Measurements from ENCODE around the gene TREH.
"Not testable (repeated sequence)": the region's sequence is repeated elsewhere in the genome, so short reads cannot be mapped to it uniquely, and the experiment has no call there.

The TREH gene

DNA sequence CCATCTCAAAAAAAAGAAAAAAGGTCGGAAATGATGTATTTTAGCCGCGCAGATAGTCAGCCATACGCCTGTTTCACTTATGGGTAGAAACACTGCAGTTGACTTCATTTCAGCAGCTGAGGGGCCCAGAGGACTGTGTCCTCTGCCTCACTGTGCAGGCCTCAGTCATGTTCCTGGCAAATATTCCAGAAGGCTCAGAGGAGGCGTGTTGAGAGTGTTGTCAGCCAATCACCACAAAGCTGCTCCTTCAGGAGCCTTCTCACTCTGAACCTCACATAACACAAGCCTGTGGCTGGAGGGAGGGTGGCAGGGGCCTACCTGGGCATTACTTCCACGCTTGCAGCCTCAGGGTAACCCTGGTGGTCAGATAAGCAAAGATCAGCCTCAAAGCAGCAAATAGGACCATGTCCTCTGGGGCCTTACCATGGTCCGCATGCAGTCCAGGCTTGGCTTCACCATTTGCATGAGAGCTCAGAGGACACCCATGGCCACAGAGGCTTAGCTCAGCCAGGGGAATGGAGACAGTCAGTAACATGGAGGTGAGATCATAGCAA lies 17.3 kb upstream of the TREH start:
- no peak for DNase-seq (ENCODE audit: low spot score)

DNA sequence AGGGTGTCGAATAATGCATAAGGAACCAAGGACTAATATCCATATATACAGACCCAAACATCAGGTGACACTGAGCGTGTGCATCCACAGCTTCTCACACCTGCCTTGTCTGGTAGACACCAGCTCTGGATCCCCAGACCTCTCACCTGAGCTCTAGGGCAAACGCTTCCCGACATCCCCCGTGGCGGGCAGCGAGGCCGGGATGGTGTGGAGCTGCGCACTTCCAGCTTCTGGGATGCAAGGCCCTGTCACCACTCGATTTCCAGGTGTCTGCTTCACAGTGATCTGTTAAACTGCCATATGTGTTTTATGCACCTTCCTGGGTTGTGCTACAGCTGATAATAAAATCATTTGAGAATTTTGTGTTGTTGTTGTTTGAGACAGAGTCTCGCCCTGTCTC lies 15.3 kb upstream of the TREH start:
- no peak for DNase-seq (ENCODE audit: low spot score)

DNA sequence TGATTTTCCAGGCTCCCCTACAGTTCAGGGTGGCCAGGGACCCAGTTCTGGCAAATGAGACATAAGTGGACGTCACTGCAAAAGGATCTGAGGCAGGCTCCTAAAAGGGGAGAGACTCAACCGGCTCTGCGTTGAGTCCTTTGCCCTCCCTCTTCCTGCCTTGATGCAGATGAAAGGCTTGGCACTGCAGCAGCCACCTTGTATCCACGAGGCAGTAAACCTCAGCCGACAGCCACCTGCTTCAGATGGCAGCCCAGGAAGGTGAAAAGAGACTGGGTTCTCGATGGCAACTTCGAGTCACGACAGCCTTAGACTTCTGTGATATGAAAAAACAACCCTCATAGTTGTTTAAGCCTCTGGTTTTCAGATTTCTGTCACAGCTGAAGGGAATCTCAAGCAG lies 14.7 kb upstream of the TREH start:
- DNase-seq (ENCODE audit: low spot score), result no peak

DNA sequence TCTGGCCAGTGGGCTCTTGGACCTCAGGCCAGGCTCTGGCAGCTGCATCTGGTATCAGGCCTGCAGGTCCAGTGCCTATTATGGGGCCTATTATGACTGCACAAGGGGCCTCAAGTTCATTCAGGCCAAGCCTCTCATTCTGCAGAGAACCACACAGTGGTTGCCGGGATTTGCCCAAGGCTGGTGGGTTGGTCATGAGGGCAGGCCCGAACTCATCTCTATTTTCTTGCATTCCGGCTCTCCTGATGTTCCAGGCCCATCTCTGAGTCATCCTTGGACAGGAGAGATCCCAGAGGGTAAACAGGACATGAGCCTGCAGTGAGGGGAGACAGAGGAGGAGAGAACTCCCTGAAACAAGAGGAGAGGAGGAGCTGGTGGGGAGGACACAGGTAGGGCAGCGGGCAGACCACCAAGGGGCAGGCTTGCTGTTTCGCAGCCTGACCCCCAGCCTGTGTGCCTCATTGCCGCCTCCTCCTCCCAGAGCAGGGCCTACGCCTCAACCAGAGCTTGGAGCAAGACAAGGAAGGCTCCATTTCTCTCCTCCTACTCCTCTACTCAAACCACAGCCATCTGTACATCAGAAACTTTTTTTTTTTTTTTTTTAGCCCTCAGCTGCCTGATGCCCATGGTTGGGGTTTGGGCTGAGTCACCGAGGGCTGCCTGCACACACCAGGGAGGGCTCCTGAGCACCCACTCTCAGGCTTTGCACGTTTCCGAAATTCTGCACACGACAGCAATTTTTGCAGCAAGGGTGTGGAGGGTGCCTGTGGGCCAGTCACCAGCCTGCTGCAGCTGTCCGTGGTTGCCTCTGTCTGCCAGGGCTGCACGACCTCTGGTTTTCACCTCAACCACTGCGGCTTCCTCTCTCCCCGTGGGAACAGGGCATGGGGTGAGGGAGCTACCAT lies 12.7 kb upstream of the TREH start:
- DNase-seq (ENCODE audit: low spot score), result no peak

DNA sequence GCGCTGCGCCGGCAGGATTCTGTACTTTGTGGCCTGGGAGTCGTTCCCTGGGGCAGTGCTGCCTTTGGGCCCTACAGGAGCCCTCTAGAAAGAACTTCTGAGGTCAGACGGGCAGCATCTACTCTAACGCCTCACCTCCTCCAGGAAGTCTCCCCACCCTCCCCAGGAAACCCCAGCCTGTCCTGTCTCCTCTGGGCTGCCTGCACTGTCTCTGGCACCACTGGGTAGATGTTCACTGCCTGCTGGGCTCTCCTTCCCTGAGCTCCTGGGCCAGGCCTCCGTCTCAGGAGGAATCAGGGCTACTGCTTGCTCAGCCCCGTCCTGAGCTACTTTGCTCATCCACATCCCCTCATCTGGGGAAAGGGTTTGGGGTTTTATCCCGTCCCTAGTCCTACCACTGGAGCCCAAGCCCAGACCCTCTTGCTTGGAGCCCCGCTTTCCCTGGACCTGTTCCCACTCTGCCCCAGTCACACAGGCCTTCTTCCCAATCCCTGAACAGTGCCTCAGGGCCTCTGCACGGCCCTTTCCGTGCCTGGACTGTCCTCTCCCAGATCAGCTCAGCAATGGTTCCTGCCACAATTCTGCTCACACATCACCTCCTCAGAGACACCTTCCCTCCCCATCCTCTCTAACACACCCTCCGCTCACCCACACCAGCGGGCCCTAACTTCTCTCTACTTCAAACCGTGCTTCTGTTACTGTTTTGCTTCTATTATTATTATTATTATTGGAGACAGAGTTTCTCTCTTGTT lies 11.3 kb upstream of the TREH start:
- DNase-seq (ENCODE audit: low spot score), result no peak

DNA sequence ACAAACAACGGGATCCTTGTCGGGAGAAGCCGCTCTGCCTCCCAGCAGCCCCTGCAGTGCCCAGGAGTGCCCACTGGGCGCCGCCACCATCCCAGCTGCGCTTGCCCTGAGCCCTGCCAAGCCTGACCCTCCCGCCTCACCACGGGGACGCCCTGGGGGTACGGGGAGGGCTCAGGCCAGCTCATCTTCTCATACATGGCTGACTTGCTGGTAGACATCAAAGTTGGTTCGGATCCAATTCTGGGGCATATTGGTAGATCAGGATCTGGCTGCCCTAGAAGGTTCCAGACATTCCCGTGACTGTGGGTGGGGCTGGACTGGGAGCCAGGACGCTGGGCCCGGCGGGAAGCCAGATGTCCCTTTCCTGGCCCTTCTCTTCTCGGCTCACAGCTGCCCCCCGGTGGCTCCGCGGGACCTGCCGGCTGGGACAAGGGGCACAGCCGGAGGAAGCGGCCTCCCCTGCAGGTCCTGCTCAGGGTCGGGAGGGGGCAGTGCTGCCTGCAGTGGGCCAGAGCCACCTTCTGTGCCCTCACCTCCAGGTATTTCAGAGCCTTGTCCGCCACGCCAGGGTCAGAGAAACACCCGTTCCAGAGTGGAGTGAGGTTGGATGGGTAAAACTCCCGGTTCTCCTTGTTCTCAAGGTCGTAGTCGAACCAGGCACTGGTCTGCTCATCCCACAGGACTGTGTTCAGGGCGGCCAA lies 10.6 kb upstream of the TREH start:
- peak; percentile 92 for DNase-seq (ENCODE audit: low spot score)

DNA sequence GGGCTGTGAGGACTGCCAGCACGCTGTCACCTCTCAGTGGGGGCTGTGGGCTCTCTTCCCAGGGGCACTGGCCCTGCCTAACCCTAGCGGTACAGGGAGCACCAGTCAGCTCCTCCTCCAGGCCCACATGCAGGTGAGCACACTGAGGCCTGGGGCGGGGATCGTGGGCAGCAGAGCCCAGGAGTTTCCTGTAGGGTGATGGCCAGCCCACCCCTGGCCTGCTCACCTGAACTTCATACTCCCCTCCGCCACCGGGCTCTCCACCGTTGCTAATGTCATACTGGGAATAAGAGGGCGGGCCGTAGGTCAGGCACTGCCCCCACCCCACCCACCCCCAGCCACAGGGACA lies 10.0 kb upstream of the TREH start:
- no peak for DNase-seq (ENCODE audit: low spot score)

DNA sequence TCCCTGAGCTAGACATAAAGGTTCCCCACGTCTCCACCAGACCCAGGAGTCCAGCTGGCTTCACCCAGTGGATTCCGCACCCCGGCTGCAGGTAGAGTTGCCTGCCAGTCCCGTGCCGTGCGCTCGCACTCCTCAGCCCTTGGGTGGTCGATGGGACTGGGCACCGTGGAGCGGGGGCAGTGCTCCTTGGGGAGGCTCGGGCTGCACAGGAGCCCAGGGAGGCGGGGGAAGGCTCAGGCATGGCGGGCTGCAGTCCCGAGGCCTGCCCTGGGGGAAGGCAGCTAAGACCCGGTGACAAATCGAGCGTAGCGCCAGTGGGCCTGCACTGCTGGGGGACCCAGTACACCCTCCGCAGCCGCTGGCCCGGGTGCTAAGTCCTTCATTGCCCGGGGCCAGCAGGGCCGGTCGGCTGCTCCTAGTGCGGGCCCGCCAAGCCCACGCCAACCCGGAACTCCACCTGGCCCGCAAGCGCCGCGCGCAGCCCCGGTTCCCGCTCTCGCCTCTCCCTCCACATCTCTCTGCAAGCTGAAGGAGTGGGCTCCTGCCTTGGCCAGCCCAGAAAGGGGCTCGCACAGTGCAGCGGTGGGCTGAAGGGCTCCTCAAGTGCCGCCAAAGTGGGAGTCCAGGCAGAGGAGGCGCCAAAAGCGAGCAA lies 9.5 kb upstream of the TREH start:
- no peak for DNase-seq (ENCODE audit: low spot score)

DNA sequence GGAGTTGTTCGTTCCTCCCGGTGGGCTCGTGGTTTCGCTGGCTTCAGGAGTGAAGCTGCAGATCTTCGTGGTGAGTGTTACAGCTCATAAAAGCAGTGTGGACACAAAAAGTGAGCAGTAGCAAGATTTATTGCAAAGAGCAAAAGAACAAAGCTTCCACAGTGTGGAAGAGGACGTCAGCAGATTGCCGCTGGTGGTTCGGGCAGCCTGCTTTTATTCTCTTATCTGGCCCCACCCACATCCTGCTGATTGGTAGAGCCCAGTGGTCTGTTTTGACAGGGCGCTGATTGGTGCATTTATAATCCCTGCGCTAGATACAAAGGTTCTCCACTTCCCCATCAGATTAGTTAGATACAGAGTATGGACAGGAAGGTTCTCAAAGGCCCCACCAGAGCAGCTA lies 8.9 kb upstream of the TREH start:
- DNase-seq (ENCODE audit: low spot score), result not testable (repeated sequence)

DNA sequence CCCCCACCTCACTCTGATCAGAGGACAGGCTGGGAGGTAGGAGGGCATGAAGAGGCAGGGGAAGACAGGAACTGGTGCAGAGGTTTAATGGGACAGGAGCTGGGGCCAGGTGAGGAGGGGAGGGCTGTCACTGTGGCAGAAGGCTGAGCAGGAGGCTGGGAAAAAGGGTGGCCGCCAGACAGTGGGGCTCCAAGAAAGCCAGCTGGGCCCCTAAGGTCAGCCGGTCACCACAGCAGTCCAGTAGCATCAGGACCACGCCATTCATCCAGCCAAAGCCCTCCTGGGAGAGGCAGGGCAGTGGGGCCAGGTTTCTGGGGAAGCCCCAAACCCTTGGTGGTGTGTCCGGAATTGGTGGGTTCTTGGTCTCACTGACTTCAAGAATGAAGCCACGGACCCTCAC lies 8.5 kb upstream of the TREH start:
- DNase-seq (ENCODE audit: low spot score), result no peak

DNA sequence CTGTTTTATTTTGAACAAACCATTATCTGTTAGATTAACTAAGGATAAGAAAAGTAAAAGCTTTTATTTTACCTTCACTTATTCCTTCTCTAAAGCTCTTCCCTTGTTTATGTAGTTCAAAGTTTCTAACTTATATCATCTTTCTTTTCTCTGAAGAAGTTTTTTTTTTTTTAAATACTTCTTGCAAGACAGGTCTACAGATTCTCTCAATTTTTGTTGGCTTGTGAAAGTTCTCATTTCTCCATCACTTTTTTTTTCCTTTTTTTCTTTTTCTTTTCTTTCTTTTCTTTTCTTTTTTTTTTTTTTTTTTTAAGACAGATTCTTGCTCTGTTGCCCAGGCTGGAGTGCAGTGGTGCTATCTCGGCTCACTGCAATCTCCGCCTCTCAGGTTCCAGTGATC lies 4.7 kb upstream of the TREH start:
- DNase-seq (ENCODE audit: low spot score), result no peak

DNA sequence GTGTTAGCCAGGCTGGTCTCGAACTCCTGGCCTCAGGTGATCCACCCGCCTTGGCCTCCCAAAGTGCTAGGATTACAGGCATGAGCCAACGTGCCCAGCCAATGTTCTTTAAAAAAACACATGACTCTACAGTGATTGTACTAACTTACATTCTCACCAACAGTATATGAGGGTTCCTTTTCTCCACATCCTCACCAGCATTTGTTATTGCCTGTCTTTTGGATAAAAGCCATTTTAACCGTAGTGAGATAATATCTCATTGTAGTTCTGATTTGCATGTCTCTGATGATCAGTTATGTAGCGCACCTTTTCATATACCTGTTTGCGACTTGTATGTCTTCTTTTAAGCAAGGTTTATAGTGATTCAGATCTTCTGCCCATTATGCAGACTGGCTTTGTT lies 3.5 kb upstream of the TREH start:
- not testable (repeated sequence) for DNase-seq (ENCODE audit: low spot score)

DNA sequence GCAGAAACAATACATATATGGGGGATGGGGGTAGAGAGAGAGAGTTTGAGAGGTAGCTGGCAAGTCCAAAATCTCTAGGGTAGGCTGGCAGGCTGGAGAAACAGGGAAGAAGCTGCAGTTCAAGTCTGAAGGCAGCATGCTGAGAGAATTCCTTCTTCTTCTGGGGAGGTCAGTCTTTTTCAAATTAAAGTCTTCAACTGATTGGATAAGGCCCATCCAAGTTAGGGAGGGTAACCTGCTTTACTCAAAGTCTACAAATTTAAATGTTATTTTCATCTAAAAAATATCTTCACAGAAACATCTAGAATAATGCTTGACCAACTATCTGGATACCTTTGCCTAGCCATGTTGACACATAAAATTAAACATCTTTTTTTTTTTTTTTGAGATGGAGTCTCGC lies 2.9 kb upstream of the TREH start:
- no peak for DNase-seq (ENCODE audit: low spot score)

DNA sequence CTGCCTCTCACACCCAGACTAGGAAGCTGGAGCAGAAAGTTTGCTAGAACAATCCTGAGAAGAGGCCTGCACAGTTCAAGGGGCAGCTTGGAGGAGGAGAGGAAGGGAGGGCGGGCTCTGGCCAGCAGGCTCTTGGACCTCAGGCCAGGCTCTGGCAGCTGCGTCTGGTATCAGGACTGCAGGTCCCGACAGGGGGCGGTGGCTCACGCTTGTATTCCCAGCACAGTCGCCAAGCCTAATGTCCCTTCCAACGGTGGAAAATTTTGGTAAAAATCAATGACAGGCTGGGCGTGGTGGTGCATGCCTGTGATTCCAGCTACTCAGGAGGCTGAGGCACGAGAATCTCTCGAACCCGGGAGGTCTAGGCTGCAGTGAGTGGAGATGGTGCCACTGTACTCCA lies 542 bp downstream of the TREH start:
- DNase-seq (ENCODE audit: low spot score), result not testable (repeated sequence)

DNA sequence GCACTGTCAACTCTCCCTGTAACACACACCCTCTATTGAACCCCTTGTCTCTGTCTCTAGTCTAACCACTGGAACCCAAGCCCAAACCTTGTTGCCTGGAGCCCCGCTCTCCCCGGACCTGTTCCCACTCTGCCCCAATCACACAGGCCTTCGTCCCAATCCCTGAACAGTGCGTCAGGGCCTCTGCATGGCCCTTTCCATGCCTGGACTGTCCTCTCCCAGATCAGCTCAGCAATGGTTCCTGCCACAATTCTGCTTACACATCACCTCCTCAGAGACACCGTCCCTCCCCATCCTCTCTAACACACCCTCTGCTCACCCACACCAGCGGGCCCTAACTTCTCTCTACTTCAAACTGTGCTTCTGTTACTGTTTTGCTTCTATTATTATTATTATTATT lies 1.5 kb downstream of the TREH start:
- DNase-seq (ENCODE audit: low spot score), result no peak

DNA sequence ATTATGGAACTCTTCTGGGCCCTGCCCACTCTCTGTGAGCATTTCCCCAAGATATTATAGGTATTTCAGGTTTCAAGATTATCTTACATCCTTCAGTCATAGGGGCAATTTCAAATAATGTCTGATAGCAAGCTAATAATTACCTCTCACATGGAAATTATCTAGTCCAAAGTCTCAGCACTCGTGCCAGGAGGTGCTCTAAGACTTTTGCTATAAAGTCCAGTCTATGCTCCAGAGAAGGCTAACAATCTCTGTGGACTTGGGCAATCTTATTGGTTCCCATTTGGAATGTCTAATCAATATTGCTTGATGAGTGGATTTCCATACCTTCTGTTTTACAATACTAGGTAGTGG lies 5.4 kb downstream of the TREH start:
- no peak for DNase-seq (ENCODE audit: low spot score)

DNA sequence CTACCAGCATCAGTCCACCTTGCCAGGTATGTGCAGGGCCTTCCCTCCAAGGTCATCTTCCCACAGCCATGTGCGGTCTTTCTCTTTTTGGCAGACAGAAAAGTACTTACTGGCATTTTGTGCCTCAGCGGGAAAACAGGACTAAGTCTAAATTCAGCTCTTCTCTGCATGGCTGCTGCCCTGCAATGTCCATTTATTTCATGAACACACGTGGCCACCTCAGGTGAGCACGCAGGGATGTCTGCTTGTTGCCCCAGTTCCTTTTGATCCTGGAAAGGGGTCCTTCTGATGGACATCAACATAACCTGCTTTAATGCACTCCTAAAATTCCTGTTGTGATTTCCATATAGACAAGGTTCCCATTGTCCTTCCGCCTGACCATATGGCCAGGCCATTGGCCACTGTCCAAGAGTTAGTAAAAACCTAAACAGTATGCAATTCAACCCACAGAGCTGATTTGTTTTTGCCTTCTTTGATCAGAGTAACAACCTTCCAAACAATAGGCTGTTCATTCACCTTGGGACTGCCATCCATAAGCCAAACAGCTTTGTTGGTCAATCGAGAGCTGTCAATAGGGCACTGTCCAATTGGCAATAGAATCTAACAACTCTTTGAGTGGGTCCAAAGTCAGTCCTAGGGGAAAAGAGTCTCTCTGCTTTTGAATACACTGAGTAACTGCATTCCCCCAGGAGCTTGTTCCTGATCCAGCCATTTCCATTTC lies 5.9 kb downstream of the TREH start:
- no peak for DNase-seq (ENCODE audit: low spot score)

DNA sequence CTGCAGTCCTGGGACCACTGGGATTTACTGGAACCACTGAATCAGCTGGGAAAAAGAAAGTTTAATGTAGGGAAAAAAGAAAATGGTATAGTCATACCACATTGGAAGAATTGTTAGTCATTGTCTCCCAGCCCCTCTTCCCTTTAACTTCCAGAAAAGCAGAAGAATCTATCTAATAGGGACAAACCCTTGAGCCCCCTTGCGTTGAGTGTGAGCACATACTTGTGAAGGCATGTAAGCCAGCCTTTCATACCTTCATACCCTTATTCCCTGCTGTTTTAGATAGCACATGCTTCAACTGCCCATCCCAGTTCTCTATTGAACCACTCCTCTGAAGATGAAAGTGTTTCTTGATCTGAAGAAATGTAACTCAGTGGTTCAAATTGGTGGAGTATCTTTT lies 6.6 kb downstream of the TREH start:
- DNase-seq (ENCODE audit: low spot score), result no peak

DNA sequence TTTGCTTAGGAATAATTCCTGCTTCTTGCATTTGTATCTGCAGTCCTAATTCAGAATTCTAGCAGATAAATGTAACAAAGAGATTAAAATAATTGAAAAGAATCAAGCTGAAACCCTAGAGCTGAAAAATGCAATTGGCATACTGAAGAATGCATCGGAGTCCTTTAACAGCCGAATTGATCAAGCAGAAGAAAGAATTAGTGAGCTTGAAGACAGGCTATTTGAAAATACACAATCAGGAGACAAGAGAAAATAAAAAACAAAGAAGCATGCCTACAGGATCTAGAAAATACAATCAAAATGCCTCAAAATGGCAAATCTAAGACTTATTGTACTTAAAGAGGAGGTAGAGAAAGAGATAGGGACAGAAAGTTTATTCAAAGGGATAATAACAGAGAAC lies 8.2 kb downstream of the TREH start:
- no peak for DNase-seq (ENCODE audit: low spot score)

DNA sequence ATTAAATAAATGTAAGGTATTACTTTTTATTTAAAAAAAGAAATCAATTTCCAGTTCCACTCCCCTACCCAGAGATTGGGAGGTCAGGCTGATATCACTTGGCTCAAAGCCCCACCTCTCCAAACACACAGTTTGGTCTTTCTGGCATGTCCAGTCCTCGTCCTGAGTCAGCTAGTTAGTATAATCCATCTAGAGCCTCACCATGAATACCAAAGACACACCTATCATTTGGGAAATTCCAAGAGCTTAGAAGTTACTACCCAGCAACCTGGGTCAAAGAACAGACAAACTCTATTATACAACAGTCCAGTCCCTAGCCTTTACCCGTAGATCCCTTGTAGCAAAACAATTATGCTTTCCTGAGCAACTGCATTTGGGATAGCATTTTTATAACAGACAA lies 9.4 kb downstream of the TREH start:
- DNase-seq (ENCODE audit: low spot score), result no peak

DNA sequence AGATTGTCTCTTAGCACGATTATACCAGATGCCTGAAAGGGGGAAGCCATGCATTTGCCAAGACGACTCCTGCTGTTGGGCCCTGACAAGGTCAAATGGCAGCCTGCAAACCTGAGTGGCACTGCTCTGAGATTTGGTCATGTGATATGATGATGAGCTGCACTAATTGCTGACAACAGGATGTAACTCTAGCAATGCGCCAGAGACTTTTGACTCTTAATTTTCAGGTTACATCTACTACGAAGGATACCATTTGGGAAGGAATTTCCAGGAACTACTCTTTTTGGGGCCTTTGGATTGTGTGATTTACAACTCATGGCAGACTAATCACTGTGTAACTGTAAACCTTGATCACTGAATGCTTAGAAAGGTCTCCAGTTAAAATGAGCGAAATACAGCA lies 13.1 kb downstream of the TREH start:
- DNase-seq (ENCODE audit: low spot score), result no peak

DNA sequence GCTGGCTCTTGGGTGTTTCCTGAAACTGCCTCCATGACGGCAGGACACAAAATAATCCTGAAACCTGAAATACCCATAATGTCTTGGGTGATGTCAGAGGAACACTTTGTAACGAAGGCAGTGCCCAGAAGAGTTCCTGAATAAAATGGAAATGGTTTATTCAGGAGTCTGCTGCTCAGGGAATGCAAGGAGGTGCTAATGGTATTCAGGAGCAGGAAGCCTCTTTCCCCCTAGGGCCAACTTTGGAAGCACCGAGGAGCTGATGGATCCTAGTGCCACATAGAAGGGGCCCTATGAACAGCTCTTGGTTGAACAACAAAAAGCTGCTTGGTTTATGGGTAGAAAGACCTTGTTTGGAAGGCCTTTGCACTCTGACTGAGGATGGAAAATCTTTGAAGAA lies 15.5 kb downstream of the TREH start:
- no peak for DNase-seq (ENCODE audit: low spot score)

Measured in D341Med (cell line).